Measurements from ENCODE around the gene LMBR1. TPM values are rescaled to one million over a fixed set of nuclear protein-coding genes. Genes with fewer than 3 reads are reported as not detected.

Gene LMBR1
- polyA plus RNA-seq, 3 donors = 14.8 to 24.4 (median 21.2) TPM

- peaks cover 0 to 10% of the 10 kb centered on the region in 2 donors for H3K36me3 ChIP-seq (replicated peaks in 1 of 2; ENCODE audit: control insufficient read depth in 1 of 2, insufficient read depth in 2 of 2, low read length in 2 of 2)
- Mint-ChIP-seq H3K27me3 (ENCODE audit: low read depth in 3 of 3) (no peaks in the 10 kb centered on the region), H3K36me3 (peaks cover 23 to 25% of the 10 kb centered on the region in 2 donors), H3K27ac (no peak overlapping the region), H3K4me1 (no peaks in the 10 kb centered on the region), H3K4me3 (no peak overlapping the region), H3K9me3 (no peaks in the 10 kb centered on the region)
- no peaks in the 10 kb centered on the region for H3K9me3 ChIP-seq (replicated peaks in 1 of 2; ENCODE audit: control insufficient read depth in 1 of 2, insufficient read depth in 1 of 2, low read length in 2 of 2)
- no peak overlapping the region for H2AFZ ChIP-seq (ENCODE audit: insufficient read depth, low read depth, low read length, poor library complexity, severe bottlenecking)
- H3K4me3 ChIP-seq (replicated peaks in 1 of 3; ENCODE audit: low read depth in 2 of 3, low read length in 3 of 3) = no peak overlapping the region
- no peaks in the 10 kb centered on the region for H3K4me1 ChIP-seq (ENCODE audit: control insufficient read depth in 1 of 2, insufficient read depth in 2 of 2, low read length in 2 of 2)
- H3K27ac ChIP-seq (ENCODE audit: low read depth in 1 of 2, low read length in 2 of 2) = no peak overlapping the region
- TF ChIP-seq CTCF (IDR thresholded peaks at IDR 0.05) = no peak
- no peak for DNase-seq
- no peaks in the 10 kb centered on the region for H3K27me3 ChIP-seq (ENCODE audit: control insufficient read depth in 2 of 2, insufficient read depth in 2 of 2, low read length in 2 of 2)
- H3K79me2 ChIP-seq (ENCODE audit: insufficient read depth, low read length) = no peaks in the 10 kb centered on the region
- no peak overlapping the region for H3K9ac ChIP-seq (ENCODE audit: insufficient read depth, low read length, poor library complexity, severe bottlenecking)
- WGBS (ENCODE audit: insufficient coverage) = 80% methylated on average over 1 of the region's 1 CpG
- intact Hi-C loops (cut with micrococcal nuclease) = no loop called here
- H4K20me1 ChIP-seq (ENCODE audit: insufficient read depth, low read length) = no peaks in the 10 kb centered on the region
- H3K4me2 ChIP-seq (replicated peaks; ENCODE audit: extremely low read depth, low read length, poor library complexity, severe bottlenecking) = no peak overlapping the region
These were observed 225.9 kb downstream of the LMBR1 start for GRCh38 chr7:156667110-156667426.

GRCh38 chr7:156666368-156667109, 226.4 kb downstream of the LMBR1 start:
- H3K9me3 Mint-ChIP-seq = no peaks in the 10 kb centered on the region
- no peak for TF ChIP-seq CTCF (IDR thresholded peaks at IDR 0.05)
- intact Hi-C loops (cut with micrococcal nuclease) = no loop called here
- no peak overlapping the region for H3K4me2 ChIP-seq (replicated peaks; ENCODE audit: extremely low read depth, low read length, poor library complexity, severe bottlenecking)
- no peaks in the 10 kb centered on the region for H4K20me1 ChIP-seq (ENCODE audit: insufficient read depth, low read length)
- no peak overlapping the region for H3K27ac Mint-ChIP-seq
- DNase-seq = no peak
- H3K36me3 Mint-ChIP-seq = peaks cover 20 to 25% of the 10 kb centered on the region in 2 donors
- H3K36me3 ChIP-seq (replicated peaks in 1 of 2; ENCODE audit: control insufficient read depth in 1 of 2, insufficient read depth in 2 of 2, low read length in 2 of 2) = peaks cover 0 to 9% of the 10 kb centered on the region in 2 donors
- WGBS (ENCODE audit: insufficient coverage) = 92% methylated on average over 2 of the region's 8 CpGs
- H3K27ac ChIP-seq (ENCODE audit: low read depth in 1 of 2, low read length in 2 of 2) = no peak overlapping the region
- no peaks in the 10 kb centered on the region for H3K79me2 ChIP-seq (ENCODE audit: insufficient read depth, low read length)
- H3K27me3 ChIP-seq (ENCODE audit: control insufficient read depth in 2 of 2, insufficient read depth in 2 of 2, low read length in 2 of 2) = no peaks in the 10 kb centered on the region
- no peaks in the 10 kb centered on the region for H3K9me3 ChIP-seq (replicated peaks in 1 of 2; ENCODE audit: control insufficient read depth in 1 of 2, insufficient read depth in 1 of 2, low read length in 2 of 2)
- H3K4me1 Mint-ChIP-seq = no peaks in the 10 kb centered on the region
- no peak overlapping the region for H3K4me3 ChIP-seq (replicated peaks in 1 of 3; ENCODE audit: low read depth in 2 of 3, low read length in 3 of 3)
- H3K4me3 Mint-ChIP-seq = no peak overlapping the region
- no peaks in the 10 kb centered on the region for H3K4me1 ChIP-seq (ENCODE audit: control insufficient read depth in 1 of 2, insufficient read depth in 2 of 2, low read length in 2 of 2)
- H3K27me3 Mint-ChIP-seq (ENCODE audit: low read depth in 3 of 3) = no peaks in the 10 kb centered on the region
- no peak overlapping the region for H2AFZ ChIP-seq (ENCODE audit: insufficient read depth, low read depth, low read length, poor library complexity, severe bottlenecking)
- H3K9ac ChIP-seq (ENCODE audit: insufficient read depth, low read length, poor library complexity, severe bottlenecking) = no peak overlapping the region

Measured in CD14-positive monocyte (primary cell).